Measurements from ENCODE around the gene FGFR3. TPM values are rescaled to one million over a fixed set of nuclear protein-coding genes. Genes with fewer than 3 reads are reported as not detected.

FGFR3 gene
- total and polyA plus RNA-seq, 2 of the 8 experiments (the other 6 are each of a cell fraction or from before 2014, with no cell fraction given) = 9.0 to 19.5 TPM

GRCh38 chr4:1785592-1785991 is 7.5 kb upstream of the FGFR3 start:
- CTCF ChIA-PET (ENCODE audit: partially characterized antibody) = interaction anchor here (0.7 to 71.2 kb wide), 4 partner anchors 3 to 210 kb away, joined by 4 to 2507 read pairs (median 1256); partner anchors contain the start of gene FGFR3

More at GRCh38 chr4:1785592-1785991, 7.5 kb upstream of the FGFR3 start:
- POLR2A ChIA-PET (ENCODE audit: partially characterized antibody) = interaction anchor here (1.4 to 17.2 kb wide), 5 partner anchors 6 to 40 kb away, joined by 3 to 170 read pairs (median 7); partner anchors contain the start of gene FGFR3
- WGBS, 2 experiments (ENCODE audit: extremely low coverage in 1 of 2, insufficient coverage in 1 of 2, insufficient read length in 1 of 2, insufficient replicate concordance in 2 of 2, low coverage in 1 of 2, low lambda C conversion rate in 2 of 2, missing lambda C conversion rate in 1 of 2) = 94% methylated on average over 7 of the region's 11 CpGs; no CpG with 5 or more reads in 1 of the 2 experiments
- H4K8ac ChIP-seq (ENCODE audit: extremely low read depth, insufficient read depth, low read length) = no peak overlapping the region; the same call in 1 of the 2 replicates
- TF ChIP-seq SIN3A (conservative IDR thresholded peaks at IDR 0.05 in 1 of 2, IDR thresholded peaks at IDR 0.05 in 1 of 2; ENCODE audit: low read depth in 1 of 2, low read length in 2 of 2) (no peak), SP1 (IDR thresholded peaks at IDR 0.05; ENCODE audit: low read depth, low read length) (no peak), NRF1 (IDR thresholded peaks at IDR 0.05; ENCODE audit: low read depth, low read length) (no peak), HDAC6 (IDR thresholded peaks at IDR 0.05; ENCODE audit: low read depth, low read length) (no peak), JUND (IDR thresholded peaks at IDR 0.05; ENCODE audit: low read length) (no peak), SP4 (IDR thresholded peaks at IDR 0.05; ENCODE audit: low read length) (no peak), SIX5 (IDR thresholded peaks at IDR 0.05; ENCODE audit: low read depth, low read length) (no peak), POLR2AphosphoS5 (IDR thresholded peaks at IDR 0.05; ENCODE audit: low read depth, low read length) (no peak), JUN (IDR thresholded peaks at IDR 0.05; ENCODE audit: low read depth, low read length) (no peak), BACH1 (IDR thresholded peaks at IDR 0.05; ENCODE audit: low read length) (no peak), SAP30 (IDR thresholded peaks at IDR 0.05; ENCODE audit: insufficient read depth, insufficient replicate concordance, low read length) (no peak)
- no peak overlapping the region for H3K56ac ChIP-seq (replicated peaks; ENCODE audit: insufficient read length, low read depth, low read length)
- peaks cover 0 to 2% (median 0%) of the 10 kb centered on the region in 4 experiments; a peak in 2 of 7 replicates for H3K27me3 ChIP-seq (replicated peaks in 1 of 4; ENCODE audit: control insufficient read depth in 3 of 4, extremely low read depth in 1 of 4, insufficient read depth in 3 of 4, low read length in 3 of 4)
- no peaks in the 10 kb centered on the region for H3K23me2 ChIP-seq (ENCODE audit: low read depth, low read length)
- H2BK120ac ChIP-seq (replicated peaks; ENCODE audit: low read depth, low read length) = no peak overlapping the region
- no peak overlapping the region for H3K23ac ChIP-seq (ENCODE audit: insufficient read length)
- H3K9me3 ChIP-seq (ENCODE audit: insufficient read depth in 2 of 2, low read depth in 1 of 2, low read length in 1 of 2) = no peaks in the 10 kb centered on the region
- H2BK12ac ChIP-seq (ENCODE audit: low read depth, low read length) = no peak overlapping the region
- H2BK5ac ChIP-seq (ENCODE audit: low read depth, low read length) = no peak overlapping the region
- no peaks in the 10 kb centered on the region for H3K79me2 ChIP-seq (ENCODE audit: control insufficient read depth in 1 of 2, insufficient read depth in 2 of 2, low read length in 2 of 2)
- no peak overlapping the region for H3K4me2 ChIP-seq (ENCODE audit: insufficient read depth in 1 of 2, low read depth in 2 of 2, low read length in 2 of 2)
- no peak overlapping the region for H4K91ac ChIP-seq (replicated peaks; ENCODE audit: insufficient read length, low read length)
- H3K18ac ChIP-seq (ENCODE audit: extremely low read depth, low read length) = no peak overlapping the region
- H2AFZ ChIP-seq (ENCODE audit: low read length) = no peak overlapping the region
- H2BK15ac ChIP-seq (ENCODE audit: low read length) = no peak overlapping the region
- H3K4me3 ChIP-seq (ENCODE audit: extremely low read depth in 1 of 4, insufficient read depth in 2 of 4, low read depth in 3 of 4, low read length in 4 of 4) = no peak overlapping the region
- H3K27ac ChIP-seq (ENCODE audit: low read depth, low read length) = no peak overlapping the region
- H3K36me3 ChIP-seq (ENCODE audit: control insufficient read depth in 2 of 4, insufficient read depth in 4 of 4, low read length in 3 of 4) = no peaks in the 10 kb centered on the region
- H3K79me1 ChIP-seq (ENCODE audit: low read depth, low read length) = no peaks in the 10 kb centered on the region
- H4K20me1 ChIP-seq (replicated peaks in 1 of 2; ENCODE audit: control insufficient read depth in 1 of 2, insufficient read depth in 2 of 2, low read length in 2 of 2) = no peaks in the 10 kb centered on the region
- DNase-seq (ENCODE audit: low read depth in 1 of 2, low spot score in 2 of 2) (no peak), FAIRE-seq (no peak)
- H4K5ac ChIP-seq (ENCODE audit: insufficient read length, low read depth, low read length) = no peak overlapping the region
- no peak overlapping the region for H3K14ac ChIP-seq (ENCODE audit: insufficient read length)
- no peak overlapping the region for H2AK5ac ChIP-seq (ENCODE audit: low read depth, low read length)
- H3K9ac ChIP-seq (replicated peaks in 1 of 4; ENCODE audit: extremely low read depth in 1 of 4, low read depth in 3 of 4, low read length in 3 of 4) = no peak overlapping the region
- no peak overlapping the region for H3K4ac ChIP-seq (replicated peaks; ENCODE audit: insufficient read length, low read depth, low read length)
- no peaks in the 10 kb centered on the region for H3K4me1 ChIP-seq (replicated peaks in 1 of 4; ENCODE audit: control insufficient read depth in 3 of 4, insufficient read depth in 4 of 4, low read length in 3 of 4)
- no peak overlapping the region for H2BK20ac ChIP-seq (ENCODE audit: low read length)

All from H1 (cell line).